NB4 (cell line): Measurements from ENCODE around the gene RTN4IP1.
A peak's percentile ranks its signal among the peaks of the same experiment; 100 is the strongest.

Experiments
- DNase-seq: peaks from one replicate; pipeline ENCODE4 v3.0.0; 2010; ENCODE audit warnings: low read depth
- H3K4me3 ChIP-seq: one replicate; pipeline ENCODE4 v1.5.1; 2011; ENCODE audit warnings: mild to moderate bottlenecking, low read depth, low read length, moderate library complexity
- MYC ChIP-seq: IDR thresholded peaks from 2 replicates; pipeline ENCODE4 v1.6.1; 2011; ENCODE audit warnings: low read depth, low read length
- POLR2A ChIP-seq: IDR thresholded peaks from 2 replicates; pipeline ENCODE4 v1.6.1; 2011; ENCODE audit warnings: mild to moderate bottlenecking; ENCODE audit not compliant: insufficient read length; ENCODE audit errors: extremely low read depth
- TF ChIP-seq, protein P1 (sequence below): IDR thresholded peaks from one replicate; pipeline ENCODE4 v1.5.1; 2012; ENCODE audit warnings: low read depth, low read length
- TF ChIP-seq, protein P2 (sequence below): IDR thresholded peaks from 2 replicates; pipeline ENCODE4 v1.6.1; 2011; ENCODE audit warnings: low read depth, low read length

The RTN4IP1 gene

GRCh38 chr6:106546261-106546690 lies 83.0 kb downstream of the RTN4IP1 start:
- TF ChIP-seq, protein P1, sequence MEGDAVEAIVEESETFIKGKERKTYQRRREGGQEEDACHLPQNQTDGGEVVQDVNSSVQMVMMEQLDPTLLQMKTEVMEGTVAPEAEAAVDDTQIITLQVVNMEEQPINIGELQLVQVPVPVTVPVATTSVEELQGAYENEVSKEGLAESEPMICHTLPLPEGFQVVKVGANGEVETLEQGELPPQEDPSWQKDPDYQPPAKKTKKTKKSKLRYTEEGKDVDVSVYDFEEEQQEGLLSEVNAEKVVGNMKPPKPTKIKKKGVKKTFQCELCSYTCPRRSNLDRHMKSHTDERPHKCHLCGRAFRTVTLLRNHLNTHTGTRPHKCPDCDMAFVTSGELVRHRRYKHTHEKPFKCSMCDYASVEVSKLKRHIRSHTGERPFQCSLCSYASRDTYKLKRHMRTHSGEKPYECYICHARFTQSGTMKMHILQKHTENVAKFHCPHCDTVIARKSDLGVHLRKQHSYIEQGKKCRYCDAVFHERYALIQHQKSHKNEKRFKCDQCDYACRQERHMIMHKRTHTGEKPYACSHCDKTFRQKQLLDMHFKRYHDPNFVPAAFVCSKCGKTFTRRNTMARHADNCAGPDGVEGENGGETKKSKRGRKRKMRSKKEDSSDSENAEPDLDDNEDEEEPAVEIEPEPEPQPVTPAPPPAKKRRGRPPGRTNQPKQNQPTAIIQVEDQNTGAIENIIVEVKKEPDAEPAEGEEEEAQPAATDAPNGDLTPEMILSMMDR: no peak
- TF ChIP-seq, protein P2, sequence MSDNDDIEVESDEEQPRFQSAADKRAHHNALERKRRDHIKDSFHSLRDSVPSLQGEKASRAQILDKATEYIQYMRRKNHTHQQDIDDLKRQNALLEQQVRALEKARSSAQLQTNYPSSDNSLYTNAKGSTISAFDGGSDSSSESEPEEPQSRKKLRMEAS: no peak
- TF ChIP-seq MYC (no peak), POLR2A (no peak)
- H3K4me3 ChIP-seq: no peak overlapping the region
- DNase-seq: no peak

DNA sequence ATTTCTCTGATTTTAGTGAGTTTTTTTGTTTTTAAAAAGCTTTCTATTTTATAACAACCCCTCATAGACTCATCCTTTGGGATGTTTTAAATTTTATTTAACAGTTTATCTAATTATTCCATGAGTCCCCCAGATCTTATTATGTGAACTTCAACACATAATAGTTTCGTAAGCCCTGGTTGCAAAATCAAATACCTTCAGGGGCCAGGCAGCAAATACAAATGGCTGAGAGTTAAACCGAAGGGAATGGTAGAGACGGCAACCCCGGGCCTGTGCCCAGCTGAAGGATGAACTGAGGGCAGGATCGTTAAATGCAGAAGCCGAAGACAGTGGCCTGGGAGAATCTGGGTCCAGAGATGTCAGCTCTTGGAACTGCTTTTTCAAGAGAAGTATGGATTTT lies 88.4 kb downstream of the RTN4IP1 start:
- no peak overlapping the region for H3K4me3 ChIP-seq
- peak; percentile 47 for DNase-seq
- TF ChIP-seq, protein P2: no peak
- TF ChIP-seq, protein P1: no peak
- TF ChIP-seq POLR2A: no peak
- TF ChIP-seq MYC: no peak

GRCh38 chr6:106540432-106540831 lies 88.9 kb downstream of the RTN4IP1 start:
- H3K4me3 ChIP-seq: no peak overlapping the region
- TF ChIP-seq POLR2A (no peak), MYC (no peak)
- TF ChIP-seq, protein P2: no peak
- TF ChIP-seq, protein P1: no peak
- DNase-seq: no peak

DNA sequence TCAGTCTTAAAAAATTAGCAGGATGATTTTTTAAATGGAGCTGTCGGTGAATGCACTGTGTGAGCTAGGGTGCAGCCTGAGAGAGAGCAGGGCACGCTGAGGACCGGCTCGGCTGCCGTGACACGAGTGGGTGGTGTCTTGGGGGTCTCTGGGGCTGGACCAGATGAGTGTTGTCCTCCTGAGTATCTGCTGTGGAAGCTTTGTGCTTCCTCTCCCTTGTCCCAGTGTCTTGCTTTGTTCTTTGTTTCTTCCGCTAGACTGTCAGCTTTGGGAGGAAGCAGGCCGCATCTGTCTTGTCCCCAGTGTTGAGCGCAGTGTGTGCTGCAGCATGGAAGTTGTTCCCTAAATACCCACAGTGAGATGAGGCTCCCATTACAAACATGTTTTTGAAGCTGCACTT lies 89.4 kb downstream of the RTN4IP1 start:
- H3K4me3 ChIP-seq: no peak overlapping the region
- TF ChIP-seq POLR2A (no peak), MYC (no peak)
- TF ChIP-seq, protein P2: no peak
- TF ChIP-seq, protein P1: no peak
- peak; percentile 26 for DNase-seq

- no peak overlapping the region for H3K4me3 ChIP-seq
- TF ChIP-seq, protein P1: no peak
- TF ChIP-seq MYC (no peak), POLR2A (no peak)
- TF ChIP-seq, protein P2: no peak
- DNase-seq: peak; percentile 30
Observed at GRCh38 chr6:106538145-106538544, 91.2 kb downstream of the RTN4IP1 start.

- no peak overlapping the region for H3K4me3 ChIP-seq
- DNase-seq: no peak
- TF ChIP-seq, protein P1: no peak
- TF ChIP-seq POLR2A (no peak), MYC (no peak)
- TF ChIP-seq, protein P2: no peak
Observed at GRCh38 chr6:106537662-106538061, 91.6 kb downstream of the RTN4IP1 start.
